ENCODE data around the gene LCNL1.

LCNL1 gene

DNA sequence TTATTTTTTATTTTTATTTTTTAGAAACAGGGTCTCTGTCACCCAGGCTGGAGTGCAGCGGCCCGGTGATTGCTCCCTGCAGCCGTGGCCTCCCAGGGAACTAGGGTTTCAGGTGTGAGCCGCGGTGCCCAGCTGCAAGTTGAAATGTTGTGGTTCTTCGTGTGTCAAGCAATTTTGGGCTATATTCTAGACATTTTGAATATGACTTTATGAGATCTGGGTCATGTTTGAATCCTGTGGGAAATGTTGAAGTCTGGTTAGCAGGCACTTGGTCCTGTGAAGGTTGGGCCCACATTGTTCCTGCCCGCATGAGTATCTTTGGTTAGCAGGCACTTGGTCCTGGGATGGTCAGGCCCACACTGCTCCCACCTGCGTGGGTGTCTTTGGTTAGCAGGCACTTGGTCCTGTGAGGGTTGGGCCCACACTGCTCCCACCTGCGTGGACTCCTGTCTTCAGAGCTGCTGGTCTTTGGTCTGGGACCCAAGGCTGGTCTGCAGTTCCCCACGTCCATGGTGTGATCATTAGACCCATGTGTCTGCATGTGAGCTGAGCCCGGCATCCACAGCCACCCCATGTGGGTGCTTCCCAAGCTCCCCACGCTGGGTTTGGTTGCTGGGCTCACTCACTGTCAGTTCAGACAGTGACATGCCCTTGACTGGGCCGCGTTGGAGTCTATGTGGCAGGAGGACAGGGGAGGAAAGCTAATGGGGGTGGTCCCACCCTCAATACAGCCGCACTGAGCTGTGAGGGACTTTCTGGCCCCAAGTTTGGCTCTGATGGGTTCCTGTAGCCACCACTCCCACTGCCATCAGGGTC is 45.4 kb upstream of the LCNL1 start:
- Histone ChIP-seq H2BK12ac (ENCODE audit: low read length) (no peak overlapping the region), H3K4me2 (ENCODE audit: insufficient read depth, low read length, poor library complexity, severe bottlenecking) (no peak overlapping the region), H3K14ac (ENCODE audit: low read length) (no peak overlapping the region), H3K9me3 (replicated peaks in 1 of 2; ENCODE audit: control insufficient read depth in 2 of 2, insufficient read depth in 1 of 2, low read depth in 1 of 2, low read length in 2 of 2) (peaks cover 6 to 9% of the 10 kb centered on the region in 2 donors), H2BK120ac (ENCODE audit: low read depth, low read length) (no peak overlapping the region), H3K27ac (replicated peaks; ENCODE audit: low read length) (no peak overlapping the region), H3K23ac (ENCODE audit: low read depth, low read length, poor library complexity) (peak overlapping the region; percentile 68), H3K4me3 (ENCODE audit: low read length in 2 of 2) (no peak overlapping the region), H3K36me3 (replicated peaks in 1 of 2; ENCODE audit: control insufficient read depth in 2 of 2, insufficient read depth in 2 of 2, low read length in 2 of 2) (peaks cover 37 to 63% of the 10 kb centered on the region in 2 donors), H2BK5ac (ENCODE audit: low read length) (no peak overlapping the region), H3K79me1 (ENCODE audit: low read depth, low read length) (peaks cover 13% of the 10 kb centered on the region), H4K8ac (ENCODE audit: low read depth, low read length) (no peak overlapping the region), H3K4me1 (ENCODE audit: control insufficient read depth in 2 of 2, insufficient read depth in 1 of 2, low read depth in 1 of 2, low read length in 2 of 2) (no peaks in the 10 kb centered on the region), H3K18ac (ENCODE audit: low read length) (no peak overlapping the region), H2AK5ac (ENCODE audit: low read depth, low read length) (no peak overlapping the region), H3K9ac (ENCODE audit: low read depth, low read length, poor library complexity) (peak overlapping the region; percentile 45), H2AFZ (ENCODE audit: low read length) (no peak overlapping the region), H3K27me3 (ENCODE audit: control insufficient read depth in 3 of 3, insufficient read depth in 3 of 3, low read depth in 1 of 3, low read length in 3 of 3) (no peaks in the 10 kb centered on the region), H2BK15ac (ENCODE audit: low read length) (no peak overlapping the region), H3K4ac (ENCODE audit: low read length) (no peak overlapping the region), H4K91ac (ENCODE audit: low read depth, low read length, poor library complexity) (no peak overlapping the region)
- DNase-seq (ENCODE audit: low spot score): no peak
- no CpG with 5 or more reads among the region's 15 CpGs for WGBS, 2 donors (ENCODE audit: extremely low coverage in 2 of 2, insufficient read length in 2 of 2, insufficient replicate concordance in 1 of 2)

DNA sequence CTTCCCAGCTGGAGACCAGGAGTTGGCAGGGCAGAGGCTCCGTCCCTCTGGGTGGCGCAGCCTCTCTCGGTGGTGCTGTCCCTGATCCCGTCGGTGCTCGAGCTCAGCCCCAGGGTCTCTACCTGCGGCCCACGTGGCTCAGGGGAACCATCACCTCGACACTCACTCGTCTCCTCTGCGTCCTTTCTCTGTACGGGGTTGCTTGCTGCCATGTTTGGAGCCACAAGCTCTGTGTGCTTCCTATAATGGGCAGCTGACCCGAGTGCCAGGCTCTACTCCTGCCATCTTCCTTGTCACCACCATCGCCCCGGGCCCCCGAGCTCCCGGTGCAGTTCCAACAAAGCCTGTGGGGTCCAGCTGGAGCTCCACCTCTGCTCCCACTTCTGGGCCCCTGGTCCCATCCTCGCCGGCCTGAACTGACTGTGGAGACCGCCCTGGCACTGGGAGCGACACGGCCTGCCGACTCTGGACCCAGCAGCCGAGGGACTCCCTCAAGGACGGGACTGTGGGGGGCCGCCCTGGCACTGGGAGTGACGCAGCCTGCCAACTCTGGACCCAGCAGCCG is 43.3 kb upstream of the LCNL1 start:
- Histone ChIP-seq H3K18ac (ENCODE audit: low read length) (no peak overlapping the region), H3K27ac (replicated peaks; ENCODE audit: low read length) (no peak overlapping the region), H3K4ac (ENCODE audit: low read length) (no peak overlapping the region), H3K14ac (ENCODE audit: low read length) (no peak overlapping the region), H3K36me3 (replicated peaks in 1 of 2; ENCODE audit: control insufficient read depth in 2 of 2, insufficient read depth in 2 of 2, low read length in 2 of 2) (peaks cover 42 to 61% of the 10 kb centered on the region in 2 donors), H3K23ac (ENCODE audit: low read depth, low read length, poor library complexity) (peak overlapping the region; percentile 58), H2BK120ac (ENCODE audit: low read depth, low read length) (no peak overlapping the region), H2AFZ (ENCODE audit: low read length) (no peak overlapping the region), H2AK5ac (ENCODE audit: low read depth, low read length) (no peak overlapping the region), H2BK5ac (ENCODE audit: low read length) (peak overlapping the region; percentile 39), H3K4me3 (ENCODE audit: low read length in 2 of 2) (no peak overlapping the region), H4K91ac (ENCODE audit: low read depth, low read length, poor library complexity) (no peak overlapping the region), H3K27me3 (ENCODE audit: control insufficient read depth in 3 of 3, insufficient read depth in 3 of 3, low read depth in 1 of 3, low read length in 3 of 3) (no peaks in the 10 kb centered on the region), H3K9me3 (replicated peaks in 1 of 2; ENCODE audit: control insufficient read depth in 2 of 2, insufficient read depth in 1 of 2, low read depth in 1 of 2, low read length in 2 of 2) (peaks cover 4 to 5% of the 10 kb centered on the region in 2 donors), H2BK12ac (ENCODE audit: low read length) (peak overlapping the region; percentile 10), H3K79me1 (ENCODE audit: low read depth, low read length) (peaks cover 27% of the 10 kb centered on the region), H2BK15ac (ENCODE audit: low read length) (no peak overlapping the region), H3K9ac (ENCODE audit: low read depth, low read length, poor library complexity) (no peak overlapping the region), H3K4me1 (ENCODE audit: control insufficient read depth in 2 of 2, insufficient read depth in 1 of 2, low read depth in 1 of 2, low read length in 2 of 2) (peaks cover 6 to 8% of the 10 kb centered on the region in 2 donors), H3K4me2 (ENCODE audit: insufficient read depth, low read length, poor library complexity, severe bottlenecking) (no peak overlapping the region), H4K8ac (ENCODE audit: low read depth, low read length) (no peak overlapping the region)
- WGBS, 2 donors (ENCODE audit: extremely low coverage in 2 of 2, insufficient read length in 2 of 2, insufficient replicate concordance in 1 of 2): no CpG with 5 or more reads among the region's 28 CpGs
- DNase-seq (ENCODE audit: low spot score): no peak

GRCh38 chr9:136939996-136940525 is 42.7 kb upstream of the LCNL1 start:
- DNase-seq (ENCODE audit: low spot score): no peak
- WGBS, 2 donors (ENCODE audit: extremely low coverage in 2 of 2, insufficient read length in 2 of 2, insufficient replicate concordance in 1 of 2): no CpG with 5 or more reads among the region's 16 CpGs
- Histone ChIP-seq H3K36me3 (replicated peaks in 1 of 2; ENCODE audit: control insufficient read depth in 2 of 2, insufficient read depth in 2 of 2, low read length in 2 of 2) (peaks cover 42 to 57% of the 10 kb centered on the region in 2 donors), H2BK5ac (ENCODE audit: low read length) (peak overlapping the region; percentile 39), H3K4me1 (ENCODE audit: control insufficient read depth in 2 of 2, insufficient read depth in 1 of 2, low read depth in 1 of 2, low read length in 2 of 2) (peaks cover 8% of the 10 kb centered on the region in 2 donors), H3K4me3 (ENCODE audit: low read length in 2 of 2) (peak overlapping the region in 1 of 2 donors; percentile 14), H3K79me1 (ENCODE audit: low read depth, low read length) (peaks cover 27% of the 10 kb centered on the region), H3K9ac (ENCODE audit: low read depth, low read length, poor library complexity) (no peak overlapping the region), H2BK15ac (ENCODE audit: low read length) (no peak overlapping the region), H3K14ac (ENCODE audit: low read length) (no peak overlapping the region), H3K27me3 (ENCODE audit: control insufficient read depth in 3 of 3, insufficient read depth in 3 of 3, low read depth in 1 of 3, low read length in 3 of 3) (no peaks in the 10 kb centered on the region), H4K8ac (ENCODE audit: low read depth, low read length) (peak overlapping the region; percentile 89), H3K4me2 (ENCODE audit: insufficient read depth, low read length, poor library complexity, severe bottlenecking) (no peak overlapping the region), H3K9me3 (replicated peaks in 1 of 2; ENCODE audit: control insufficient read depth in 2 of 2, insufficient read depth in 1 of 2, low read depth in 1 of 2, low read length in 2 of 2) (peaks cover 0 to 4% of the 10 kb centered on the region in 2 donors), H3K27ac (replicated peaks; ENCODE audit: low read length) (no peak overlapping the region), H2AK5ac (ENCODE audit: low read depth, low read length) (no peak overlapping the region), H3K4ac (ENCODE audit: low read length) (no peak overlapping the region), H2AFZ (ENCODE audit: low read length) (no peak overlapping the region), H2BK12ac (ENCODE audit: low read length) (no peak overlapping the region), H3K23ac (ENCODE audit: low read depth, low read length, poor library complexity) (peak overlapping the region; percentile 2), H4K91ac (ENCODE audit: low read depth, low read length, poor library complexity) (no peak overlapping the region), H2BK120ac (ENCODE audit: low read depth, low read length) (no peak overlapping the region), H3K18ac (ENCODE audit: low read length) (no peak overlapping the region)
